Erythroblast (primary cell): ENCODE data around the gene SPACA7.
"Not testable (repeated sequence)": the region's sequence is repeated elsewhere in the genome, so short reads cannot be mapped to it uniquely, and the experiment has no call there.

Experiments used
- DNase-seq, 2 experiments: peaks; one replicate each; lab custom pipeline; 2025; lab: John Stamatoyannopoulos, UW
- GATA1 ChIP-seq: IDR thresholded peaks from 2 replicates; pipeline ENCODE4 v1.6.1; 2011; ENCODE audit warnings: low read depth, mild to moderate bottlenecking, control low read depth, low read length, moderate library complexity
- POLR2A ChIP-seq: IDR thresholded peaks from 2 replicates; pipeline ENCODE4 v1.6.1; 2011; ENCODE audit warnings: mild to moderate bottlenecking, low read length

SPACA7 gene

DNA sequence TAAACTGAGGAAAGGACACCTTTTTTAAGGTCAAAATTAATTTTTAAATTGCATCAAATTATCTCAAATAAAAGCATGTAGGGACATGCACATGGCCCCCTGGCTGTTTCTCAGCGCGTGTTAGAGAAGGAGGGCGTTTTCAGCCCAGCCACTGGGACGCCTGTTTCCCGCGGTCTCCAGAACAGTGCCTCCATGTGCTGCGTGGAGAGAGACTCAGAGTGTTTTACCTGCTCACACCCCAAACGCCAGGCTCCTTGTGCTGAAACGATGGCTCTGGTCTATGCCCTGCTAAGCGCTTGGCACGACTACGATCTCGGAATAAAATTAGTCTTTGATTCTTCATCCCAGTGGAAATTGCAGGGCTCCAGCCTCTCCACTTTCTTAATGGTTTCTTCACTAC, 20.0 kb upstream of the SPACA7 start:
- TF ChIP-seq GATA1 (no peak), POLR2A (no peak)
- DNase-seq, result no peak

DNA sequence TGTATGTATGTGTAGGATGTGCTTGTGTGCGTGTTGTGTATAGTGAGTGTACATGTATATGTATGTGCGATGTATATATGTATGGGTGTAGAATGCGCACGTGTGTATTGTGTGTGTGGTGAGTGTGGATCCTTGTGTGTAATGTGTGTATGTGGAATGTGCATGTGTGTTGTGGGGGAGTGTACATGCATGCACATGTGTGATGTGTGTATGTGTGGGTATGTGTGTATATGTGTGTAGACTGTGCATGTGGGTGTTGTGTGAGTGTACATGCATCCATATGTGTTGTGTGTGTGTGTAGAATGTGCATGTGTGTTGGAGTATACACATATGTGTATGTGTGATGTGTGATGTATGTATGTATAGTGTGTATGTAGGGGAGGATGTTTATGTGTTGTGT, 18.0 kb upstream of the SPACA7 start:
- DNase-seq, result no peak
- TF ChIP-seq POLR2A, result no peak

DNA sequence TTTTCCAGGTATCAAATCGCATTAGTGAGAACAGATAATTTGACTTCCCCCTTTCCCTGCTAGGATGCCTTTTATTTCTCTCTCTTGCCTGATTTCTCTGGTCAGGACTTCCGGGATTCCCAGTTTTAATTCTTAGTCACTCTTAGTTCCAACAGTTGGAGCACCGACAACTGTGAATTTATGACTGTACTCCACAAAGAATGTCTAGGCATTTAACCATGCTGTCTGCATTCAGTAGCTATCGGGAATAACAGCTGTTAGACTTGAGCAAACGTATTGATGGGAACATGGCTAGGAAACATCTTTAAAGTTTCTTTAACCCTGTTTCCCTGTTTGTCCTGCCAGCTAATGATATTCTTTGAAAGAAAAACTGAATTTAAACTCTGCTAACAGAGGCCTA, 14.1 kb upstream of the SPACA7 start:
- no peak for DNase-seq

DNA sequence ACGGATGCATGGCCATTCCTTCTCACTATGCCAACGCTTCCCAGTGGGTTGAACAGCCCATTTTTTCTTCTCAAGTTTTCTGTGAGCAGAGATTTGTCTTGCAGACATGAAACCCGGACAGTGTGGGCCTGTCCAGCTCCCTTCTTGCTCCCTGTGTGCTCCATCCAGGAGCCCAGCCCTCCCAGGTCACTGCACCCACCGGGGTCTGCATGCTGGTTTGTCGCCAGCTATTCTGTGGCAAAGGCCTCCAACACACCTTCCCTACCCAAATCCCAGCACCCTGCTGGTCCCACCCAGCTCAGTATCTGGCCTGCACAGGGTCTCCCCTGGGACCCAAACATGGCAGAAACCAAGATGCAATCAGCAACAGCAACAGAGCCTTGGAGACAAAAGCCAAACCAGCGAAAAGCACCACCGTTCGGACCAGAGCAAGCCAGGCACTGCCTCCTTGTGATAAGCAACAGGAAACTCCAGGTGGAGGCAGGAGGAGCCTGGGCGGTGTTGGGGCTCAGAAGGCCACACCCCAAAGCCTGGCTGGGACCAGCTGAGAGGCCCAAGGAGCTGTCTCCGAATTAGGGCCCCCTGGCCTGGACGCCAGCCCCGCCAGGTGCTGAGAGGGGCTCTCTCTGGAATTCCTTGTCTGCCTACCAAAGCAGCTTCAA, 12.2 kb upstream of the SPACA7 start:
- TF ChIP-seq POLR2A (no peak), GATA1 (no peak)
- DNase-seq, result no peak

More for the DNA sequence above, 14.1 kb upstream of the SPACA7 start:
- TF ChIP-seq GATA1, result no peak
- no peak for TF ChIP-seq POLR2A

DNA sequence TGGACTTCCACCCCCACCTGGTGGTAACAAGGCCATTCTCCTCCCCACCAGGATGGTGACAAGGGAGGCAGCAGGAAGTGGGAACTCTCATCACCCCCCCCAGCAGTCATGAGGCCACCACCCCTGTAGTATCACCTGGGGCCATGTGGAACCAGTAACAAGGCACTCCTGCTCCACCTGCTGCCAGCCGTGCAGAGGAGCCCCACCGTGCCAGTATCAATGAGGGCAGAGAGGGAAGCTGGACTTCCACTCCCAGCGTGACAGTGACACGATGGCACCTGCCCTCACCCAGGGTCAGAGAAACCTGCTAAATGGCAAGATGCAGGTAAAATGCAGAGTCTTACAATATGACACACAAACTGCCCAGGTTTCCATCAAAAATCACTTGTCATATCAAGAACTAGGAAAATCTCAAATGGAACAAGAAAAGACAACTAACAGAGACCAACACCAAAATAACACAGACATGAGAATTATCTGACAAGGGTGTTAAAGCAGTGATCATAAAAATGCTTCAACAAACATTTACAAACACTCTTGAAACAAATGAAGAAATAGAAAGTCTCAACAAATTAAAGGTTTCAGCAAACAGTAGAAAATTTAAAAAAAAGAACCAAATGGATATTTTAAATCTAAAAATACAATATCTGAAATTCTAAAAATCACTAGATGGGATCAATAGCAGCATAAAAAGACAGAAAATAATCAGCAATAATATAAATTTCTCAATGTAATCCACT, 9.1 kb upstream of the SPACA7 start:
- TF ChIP-seq GATA1 (no peak), POLR2A (no peak)
- DNase-seq, result no peak

DNA sequence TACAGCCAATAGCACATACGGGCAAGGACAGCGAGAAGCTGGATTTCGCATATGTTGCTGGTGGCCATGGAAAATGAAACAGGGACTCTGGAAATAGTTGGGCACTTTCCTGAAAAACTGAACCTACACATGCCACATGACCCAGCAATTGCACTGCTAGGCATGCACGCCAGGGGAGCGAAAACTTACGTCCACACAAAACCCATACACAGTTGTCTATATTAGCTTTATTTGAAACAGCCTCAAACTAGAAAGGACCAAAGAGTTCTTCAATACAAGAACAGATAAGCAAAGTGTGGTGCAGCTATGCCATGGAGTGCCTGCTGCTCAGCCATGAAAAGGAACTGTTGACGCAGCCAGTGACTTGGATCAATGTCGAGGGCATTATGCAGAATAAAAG, 7.3 kb upstream of the SPACA7 start:
- TF ChIP-seq POLR2A (no peak), GATA1 (no peak)
- no peak for DNase-seq

DNA sequence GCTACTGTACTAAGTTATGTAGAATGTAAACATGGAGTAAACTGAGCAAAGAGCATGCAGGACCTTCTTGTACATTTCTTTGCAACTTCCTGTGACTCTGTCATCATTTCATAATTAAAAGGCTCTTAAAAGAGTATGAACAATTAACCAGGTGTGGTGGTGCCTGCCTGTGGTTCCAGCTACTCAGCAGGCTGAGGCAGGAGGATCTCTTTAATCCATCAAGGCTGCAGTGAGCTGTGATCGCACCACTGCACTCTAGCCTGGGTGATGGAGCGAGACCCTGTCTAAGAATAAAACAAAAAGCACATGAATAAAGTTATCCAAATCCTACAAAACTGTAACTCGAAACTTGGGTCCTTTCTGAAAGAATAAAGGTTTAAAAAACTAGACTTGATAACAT, 5.8 kb upstream of the SPACA7 start:
- DNase-seq, result no peak
- TF ChIP-seq GATA1, result no peak
- no peak for TF ChIP-seq POLR2A

DNA sequence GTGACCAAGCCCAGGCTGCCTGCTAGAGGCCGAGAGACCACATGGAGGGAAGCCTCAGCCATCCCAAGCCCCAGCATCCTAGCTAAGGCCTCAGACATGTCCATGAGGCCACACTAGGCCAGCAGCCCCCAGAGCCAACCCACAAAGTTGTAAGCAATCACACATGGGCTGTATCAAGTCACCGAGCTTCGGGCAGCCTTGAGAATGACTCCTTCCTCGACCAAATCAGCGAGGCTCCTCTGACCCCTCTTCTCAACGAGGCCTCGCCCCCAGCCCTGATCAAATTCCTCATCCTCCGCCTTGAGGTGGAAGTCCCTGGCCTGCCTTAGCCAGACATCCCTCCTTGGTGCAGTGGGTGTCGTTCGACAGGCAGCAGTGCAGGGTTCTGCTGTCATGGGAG, 1.9 kb upstream of the SPACA7 start:
- no peak for DNase-seq
- no peak for TF ChIP-seq GATA1
- no peak for TF ChIP-seq POLR2A

DNA sequence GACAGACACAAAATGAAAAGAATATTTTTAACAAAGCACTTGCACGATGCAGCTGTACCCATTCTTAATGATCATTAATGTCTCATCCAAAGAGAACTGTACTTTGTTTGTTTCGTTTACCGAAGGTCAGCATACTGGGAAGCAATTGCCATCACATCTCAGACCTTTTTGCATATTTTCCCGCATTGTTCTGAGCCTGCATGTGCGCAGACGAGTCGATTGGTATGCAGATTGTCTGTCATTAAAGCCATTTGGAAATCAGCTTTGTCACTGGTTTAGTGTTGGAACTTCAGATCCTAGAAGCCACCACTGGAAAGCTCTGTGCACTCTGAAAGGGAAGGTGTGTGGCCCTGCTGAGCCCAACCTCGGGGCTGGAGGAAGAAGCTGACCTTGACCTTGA, 15.6 kb downstream of the SPACA7 start:
- DNase-seq, result no peak
- TF ChIP-seq POLR2A (no peak), GATA1 (no peak)

DNA sequence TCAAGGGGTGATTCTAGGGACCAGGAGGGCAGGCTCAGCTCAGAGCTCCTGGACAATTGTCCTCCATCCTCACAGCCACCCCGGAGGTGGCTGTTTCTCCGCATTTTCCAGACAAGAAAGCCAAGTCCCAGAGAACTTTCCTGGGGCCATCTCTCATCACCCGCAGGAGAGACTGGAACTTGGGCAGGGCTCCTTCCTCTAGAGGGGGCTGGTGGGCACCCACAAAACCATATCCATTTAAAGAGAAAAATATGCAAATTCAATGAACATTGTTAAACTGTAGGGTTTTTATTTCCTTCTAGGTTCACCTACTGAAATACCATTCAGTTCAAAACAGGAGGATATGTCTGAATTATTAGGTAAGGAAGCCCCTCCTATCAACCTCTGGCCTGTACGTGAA, 16.6 kb downstream of the SPACA7 start:
- DNase-seq, result no peak
- TF ChIP-seq GATA1 (no peak), POLR2A (no peak)

DNA sequence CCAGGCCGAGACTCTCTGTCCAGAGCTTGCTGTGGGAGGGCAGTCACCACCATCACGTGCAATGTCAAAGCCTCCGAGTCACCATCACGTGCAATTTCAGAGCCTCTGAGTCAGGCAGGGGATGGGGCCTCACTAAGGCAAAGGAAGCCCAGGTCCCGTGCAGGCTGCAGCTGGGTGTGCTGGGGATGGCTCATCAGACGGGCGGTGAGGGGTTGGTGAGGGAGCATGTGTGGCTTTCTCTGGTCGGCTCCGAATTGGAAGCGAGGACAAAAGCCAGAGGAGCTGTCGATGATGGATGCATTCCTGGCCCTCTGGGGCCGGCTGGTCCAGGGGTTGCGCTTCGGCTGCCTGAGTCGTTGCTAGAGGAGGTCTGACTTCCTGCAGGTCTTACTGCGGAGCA, 18.9 kb downstream of the SPACA7 start:
- DNase-seq, result peak in 1 of 2 experiments; percentile 12

DNA sequence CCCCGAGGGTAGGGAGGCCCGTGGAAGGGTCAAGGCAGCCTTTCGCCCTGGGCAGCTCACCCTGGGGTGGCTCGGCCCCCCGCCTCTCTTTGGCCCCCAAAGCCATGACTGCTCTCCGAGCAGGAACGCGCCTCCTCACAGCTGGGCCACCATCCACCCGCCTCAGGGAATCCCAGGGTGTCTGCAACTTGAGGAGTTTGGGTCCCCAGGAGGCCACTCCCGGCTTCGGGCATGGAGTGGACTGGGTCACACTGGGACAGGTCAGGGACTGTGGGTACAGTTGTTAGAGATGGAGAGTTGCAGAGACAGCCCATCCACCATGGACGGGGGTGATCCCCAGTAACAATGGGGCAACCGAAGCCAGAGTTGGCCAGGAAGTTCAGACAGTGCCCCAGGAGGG, 19.8 kb downstream of the SPACA7 start:
- DNase-seq, result not testable (repeated sequence)

DNA sequence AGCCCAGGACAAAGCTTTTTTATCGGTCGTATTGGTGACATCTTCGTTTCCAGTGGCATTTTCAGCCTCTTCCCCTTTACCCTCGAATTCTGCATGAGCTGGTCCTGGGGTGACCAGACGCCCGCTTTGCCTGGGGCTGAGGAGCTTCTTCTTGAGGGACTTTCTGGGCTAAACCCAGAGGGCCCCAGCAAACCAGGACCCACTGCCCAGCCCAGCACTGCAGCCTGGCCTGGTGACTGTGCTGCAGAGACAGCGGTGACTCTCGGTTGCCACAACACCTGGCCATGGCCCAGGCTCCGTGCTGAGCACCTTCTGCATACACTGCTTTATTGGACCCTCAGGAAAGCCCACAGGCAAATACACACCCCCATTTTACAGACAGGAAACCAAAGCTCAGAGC, 21.0 kb downstream of the SPACA7 start:
- TF ChIP-seq GATA1, result no peak
- TF ChIP-seq POLR2A, result no peak
- DNase-seq, result no peak

DNA sequence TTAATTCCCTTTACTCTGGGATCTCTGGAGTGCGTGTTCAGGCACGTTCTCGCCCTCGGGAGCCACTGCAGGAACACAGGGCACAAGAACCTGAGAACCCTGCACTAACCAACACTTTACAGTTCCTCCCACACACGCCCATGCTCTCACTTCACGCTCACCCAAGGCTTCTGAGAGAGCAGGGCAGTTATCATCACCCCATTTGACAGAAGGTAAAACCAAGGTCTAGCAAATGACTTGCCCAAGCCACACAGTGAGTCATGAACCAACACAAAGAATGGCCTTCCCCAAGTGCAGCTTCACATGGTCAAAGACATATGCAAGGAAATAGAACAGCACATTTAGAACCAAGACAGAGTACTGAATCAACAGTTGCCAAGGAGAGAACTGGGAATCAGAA, 22.2 kb downstream of the SPACA7 start:
- DNase-seq, result not testable (repeated sequence)

DNA sequence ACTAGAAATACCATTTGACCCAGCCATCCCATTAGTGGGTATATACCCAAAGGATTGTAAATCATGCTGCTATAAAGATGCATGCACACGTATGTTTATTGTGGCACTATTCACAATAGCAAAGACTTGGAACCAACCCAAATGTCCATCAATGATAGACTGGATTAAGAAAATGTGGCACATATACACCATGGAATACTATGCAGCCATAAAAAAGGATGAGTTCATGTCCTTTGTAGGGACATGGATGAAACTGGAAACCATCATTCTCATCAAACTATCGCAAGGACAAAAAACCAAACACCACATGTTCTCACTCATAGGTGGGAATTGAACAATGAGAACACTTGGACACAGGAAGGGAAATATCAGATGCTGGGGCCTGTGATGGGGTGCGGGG, 33.7 kb downstream of the SPACA7 start:
- not testable (repeated sequence) for DNase-seq

DNA sequence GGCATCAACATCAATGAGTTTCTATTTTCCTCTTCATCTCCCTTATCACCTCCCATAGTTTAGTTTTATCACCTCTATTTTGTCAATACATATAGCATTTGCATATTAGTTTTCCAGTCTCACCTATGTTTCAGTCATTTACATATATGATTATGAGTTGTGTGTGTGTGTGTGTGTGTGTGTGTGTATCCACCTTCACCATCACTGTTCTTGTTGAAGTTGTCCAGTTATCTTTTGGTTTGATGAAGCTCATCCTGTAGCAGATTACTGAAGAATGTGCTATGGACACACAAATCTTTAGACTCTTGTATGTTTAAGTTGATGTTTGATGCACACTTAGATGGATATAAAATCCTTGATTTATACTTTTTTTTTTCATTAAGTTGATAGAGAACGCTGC, 40.5 kb downstream of the SPACA7 start:
- TF ChIP-seq POLR2A (no peak), GATA1 (no peak)
- DNase-seq, result no peak
